Measurements from ENCODE around the gene MYO5B.

GRCh38 chr18:50073319-50073718 is 121.6 kb downstream of the MYO5B start:
- TF ChIP-seq CTCF (IDR thresholded peaks at IDR 0.05; ENCODE audit: poor library complexity) (no peak), EZH2phosphoT487 (IDR thresholded peaks at IDR 0.05; ENCODE audit: low read depth, severe bottlenecking, unreplicated experiment) (no peak)

Data from hepatocyte (in vitro differentiated cells).